T-cell (primary cell): Measurements from ENCODE around the gene LAS1L. TPM values are rescaled to one million over a fixed set of nuclear protein-coding genes. Genes with fewer than 3 reads are reported as not detected.
A peak's percentile ranks its signal among the peaks of the same experiment; 100 is the strongest.

Experiments used
- ATAC-seq, 4 experiments: fragments of 200-7000 bp in 3 of 4; fragments of 150-1000 bp in 1 of 4; cut with Tn5 transposase; replicated peaks in 1 of 4; 1 replicate in 3 of 4; 2 replicates in 1 of 4; pipeline ENCODE4 v1.10.0; 2021; ENCODE audit warnings: moderate library complexity in 3 of 4, mild to moderate bottlenecking in 2 of 4, moderate number of reproducible peaks in 1 of 4
- CTCF ChIA-PET, 2 donors: fragments of 300-600 bp; sonication (Branson Sonifier 250); formaldehyde crosslinking; loops; one replicate each; lab custom pipeline; 2022; ENCODE audit warnings: antibody characterized with exemption in 2 of 2; lab: Charles Lee
- POLR2A ChIA-PET, 2 donors: fragments of 300-600 bp; sonication (Branson Sonifier 250); formaldehyde crosslinking; loops; one replicate each; lab custom pipeline; 2022; ENCODE audit warnings: antibody characterized with exemption in 2 of 2; lab: Charles Lee
- DNase-seq, 35 experiments: peaks; one replicate each; pipeline versions ENCODE4 v3.0.0 to v3.0.0-alpha.2; 2013 to 2023
- H3K27ac ChIP-seq: one replicate; pipeline ENCODE4 v1.5.1; 2013; ENCODE audit warnings: low read length
- H3K27me3 ChIP-seq, 2 experiments: replicated peaks in 1 of 2; 1 replicate in 1 of 2; 2 replicates in 1 of 2; pipeline versions ENCODE4 v1.6.1 to v1.7.0; 2013; ENCODE audit warnings: low read length in 1 of 2, mixed read lengths in 1 of 2; ENCODE audit not compliant: control insufficient read depth in 2 of 2, insufficient read depth in 2 of 2; ENCODE audit errors: extremely low read depth in 1 of 2
- H3K36me3 ChIP-seq, 2 donors: 1 replicate in 1 of 2; 2 replicates in 1 of 2; pipeline versions ENCODE4 v1.6.1 to v1.7.0; 2013; ENCODE audit warnings: low read length in 1 of 2; ENCODE audit not compliant: control insufficient read depth in 2 of 2, insufficient read depth in 1 of 2; ENCODE audit errors: extremely low read depth in 1 of 2
- H3K4me1 ChIP-seq, 2 experiments: 1 replicate in 1 of 2; 2 replicates in 1 of 2; pipeline versions ENCODE4 v1.6.1 to v1.7.0; 2013; ENCODE audit warnings: low read length in 2 of 2, mixed read lengths in 1 of 2; ENCODE audit not compliant: insufficient read depth in 2 of 2, control insufficient read depth in 1 of 2; ENCODE audit errors: extremely low read depth in 1 of 2
- H3K4me3 ChIP-seq, 2 donors: 1 replicate in 1 of 2; 2 replicates in 1 of 2; pipeline versions ENCODE4 v1.5.1 to v1.7.0; 2013; ENCODE audit warnings: mild to moderate bottlenecking in 2 of 2, low read length in 1 of 2, moderate library complexity in 1 of 2; ENCODE audit not compliant: control insufficient read depth in 1 of 2; ENCODE audit errors: extremely low read depth in 1 of 2
- H3K9me3 ChIP-seq: 2 replicates; pipeline ENCODE4 v1.7.0; 2013
- H3K27ac Mint-ChIP-seq, 2 donors: one replicate each; pipeline ENCODE4 v1.8.0; 2020 to 2021; ENCODE audit warnings: mild to moderate bottlenecking in 2 of 2, mixed read lengths in 2 of 2
- H3K27me3 Mint-ChIP-seq, 2 donors: one replicate each; pipeline ENCODE4 v1.8.0; 2021 to 2022; ENCODE audit warnings: mixed read lengths in 2 of 2
- H3K36me3 Mint-ChIP-seq: one replicate; pipeline ENCODE4 v1.8.0; 2021; ENCODE audit warnings: mixed read lengths
- H3K4me1 Mint-ChIP-seq, 3 donors: one replicate each; pipeline ENCODE4 v1.8.0; 2020 to 2022; ENCODE audit warnings: mixed read lengths in 3 of 3, mild to moderate bottlenecking in 1 of 3
- H3K4me3 Mint-ChIP-seq, 3 donors: one replicate each; pipeline ENCODE4 v1.8.0; 2020 to 2022; ENCODE audit warnings: mild to moderate bottlenecking in 3 of 3, mixed read lengths in 3 of 3, moderate library complexity in 3 of 3
- H3K9me3 Mint-ChIP-seq, 3 donors: one replicate each; pipeline ENCODE4 v1.8.0; 2020 to 2022; ENCODE audit warnings: mixed read lengths in 3 of 3
- WGBS: methylation state at CpG from one replicate; pipeline ENCODE4 v1.1.5; 2013; ENCODE audit warnings: missing lambda C conversion rate; ENCODE audit not compliant: insufficient coverage; 5-methylcytosine and 5-hydroxymethylcytosine counted together
- total RNA-seq, 35 experiments: library from RNA in 6 of 35; stranded (reverse) in 6 of 35; fragments of 120-200 nt in 1 of 35; gene quantifications; one replicate each; pipeline versions ENCODE4 v1.2.1 to v1.2.4 and lab custom pipeline; 2013 to 2026

The LAS1L gene
- total RNA-seq, 5 donors from 2014 or later (not counting 1 experiment from before 2014, with no cell fraction given) = 41.9 to 50.2 (median 43.9) TPM

GRCh38 chrX:65509400-65509799, 25.2 kb downstream of the LAS1L start:
- Mint-ChIP-seq H3K27me3 (peaks cover 0 to 3% of the 10 kb centered on the region in 2 donors), H3K27ac (no peak overlapping the region), H3K36me3 (peaks cover 27% of the 10 kb centered on the region), H3K4me1 (peaks cover 0 to 2% (median 0%) of the 10 kb centered on the region in 3 donors), H3K4me3 (no peak overlapping the region), H3K9me3 (no peaks in the 10 kb centered on the region)
- Histone ChIP-seq H3K27ac (no peak overlapping the region), H3K4me1 (no peaks in the 10 kb centered on the region), H3K4me3 (no peak overlapping the region), H3K9me3 (no peaks in the 10 kb centered on the region), H3K36me3 (peaks cover 0 to 18% of the 10 kb centered on the region in 2 donors), H3K27me3 (no peaks in the 10 kb centered on the region)
- ATAC-seq (no peak), DNase-seq (no peak)
- POLR2A ChIA-PET = no interaction called here
- WGBS = no CpG with 5 or more reads among the region's 4 CpGs
- CTCF ChIA-PET = no interaction called here

DNA sequence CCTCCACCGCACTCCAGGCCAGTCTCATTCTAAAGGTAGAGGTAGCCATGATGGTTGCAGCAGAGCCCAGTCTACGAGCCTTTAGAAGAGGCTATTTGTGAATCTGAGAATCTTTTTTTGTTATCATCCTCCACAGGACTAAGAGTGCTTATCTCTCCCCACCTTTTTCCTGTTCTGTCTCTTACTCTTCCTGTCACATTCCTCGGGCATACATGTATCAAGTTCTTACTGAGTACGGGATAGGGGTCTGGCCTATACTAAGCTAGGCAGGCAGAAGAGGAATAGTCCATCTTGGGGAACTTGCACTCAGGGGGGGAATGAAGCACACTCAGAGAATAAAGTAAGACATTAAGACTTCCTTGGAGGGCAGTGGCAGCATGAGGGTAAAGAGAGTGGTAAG, 25.7 kb downstream of the LAS1L start:
- no peaks in the 10 kb centered on the region for H3K4me1 ChIP-seq
- peaks cover 0 to 3% of the 10 kb centered on the region in 2 donors for H3K27me3 Mint-ChIP-seq
- ChIA-PET CTCF (no interaction called here), POLR2A (no interaction called here)
- H3K4me1 Mint-ChIP-seq = peaks cover 0 to 2% (median 0%) of the 10 kb centered on the region in 3 donors
- H3K27ac ChIP-seq = no peak overlapping the region
- DNase-seq (no peak), ATAC-seq (no peak)
- no peaks in the 10 kb centered on the region for H3K9me3 ChIP-seq
- H3K27ac Mint-ChIP-seq = peak overlapping the region; percentile 1 to 29
- no peak overlapping the region for H3K4me3 ChIP-seq
- H3K36me3 Mint-ChIP-seq = peaks cover 27% of the 10 kb centered on the region
- H3K27me3 ChIP-seq = no peaks in the 10 kb centered on the region
- H3K36me3 ChIP-seq = peaks cover 0 to 12% of the 10 kb centered on the region in 2 donors
- WGBS = no CpG with 5 or more reads among the region's 4 CpGs
- no peaks in the 10 kb centered on the region for H3K9me3 Mint-ChIP-seq
- H3K4me3 Mint-ChIP-seq = no peak overlapping the region

- ATAC-seq = no peak
- POLR2A ChIA-PET = no interaction called here
- CTCF ChIA-PET = no interaction called here
- no peaks in the 10 kb centered on the region for H3K4me1 Mint-ChIP-seq
- no peak overlapping the region for H3K4me3 ChIP-seq
- no peak for DNase-seq
- no peaks in the 10 kb centered on the region for H3K4me1 ChIP-seq
- no peak overlapping the region for H3K4me3 Mint-ChIP-seq
- H3K36me3 ChIP-seq = no peaks in the 10 kb centered on the region
- H3K27me3 ChIP-seq = no peaks in the 10 kb centered on the region
- H3K27me3 Mint-ChIP-seq = no peaks in the 10 kb centered on the region
- H3K9me3 ChIP-seq = no peaks in the 10 kb centered on the region
- H3K27ac ChIP-seq = no peak overlapping the region
- H3K27ac Mint-ChIP-seq = no peak overlapping the region
- peaks cover 9% of the 10 kb centered on the region for H3K36me3 Mint-ChIP-seq
- H3K9me3 Mint-ChIP-seq = no peaks in the 10 kb centered on the region
- WGBS = no CpG with 5 or more reads among the region's 11 CpGs
Observed at GRCh38 chrX:65502618-65503017, 32.0 kb downstream of the LAS1L start.

GRCh38 chrX:65493431-65493830, 41.2 kb downstream of the LAS1L start:
- Histone ChIP-seq H3K36me3 (no peaks in the 10 kb centered on the region), H3K9me3 (no peaks in the 10 kb centered on the region), H3K27ac (no peak overlapping the region), H3K4me1 (no peaks in the 10 kb centered on the region), H3K4me3 (no peak overlapping the region), H3K27me3 (no peaks in the 10 kb centered on the region)
- WGBS = no CpG with 5 or more reads among the region's 1 CpG
- ChIA-PET CTCF (no interaction called here), POLR2A (no interaction called here)
- no peak overlapping the region for H3K27ac Mint-ChIP-seq
- peaks cover 7% of the 10 kb centered on the region for H3K36me3 Mint-ChIP-seq
- H3K27me3 Mint-ChIP-seq = peaks cover 0 to 14% of the 10 kb centered on the region in 2 donors
- no peak overlapping the region for H3K4me3 Mint-ChIP-seq
- DNase-seq = no peak
- no peaks in the 10 kb centered on the region for H3K9me3 Mint-ChIP-seq
- no peak for ATAC-seq
- no peaks in the 10 kb centered on the region for H3K4me1 Mint-ChIP-seq

- Mint-ChIP-seq H3K9me3 (no peaks in the 10 kb centered on the region), H3K4me1 (no peaks in the 10 kb centered on the region), H3K4me3 (no peak overlapping the region), H3K27me3 (peaks cover 0 to 22% of the 10 kb centered on the region in 2 donors), H3K27ac (no peak overlapping the region), H3K36me3 (peaks cover 7% of the 10 kb centered on the region)
- DNase-seq (no peak), ATAC-seq (no peak)
- Histone ChIP-seq H3K4me3 (no peak overlapping the region), H3K27ac (no peak overlapping the region), H3K9me3 (no peaks in the 10 kb centered on the region), H3K4me1 (no peaks in the 10 kb centered on the region), H3K36me3 (no peaks in the 10 kb centered on the region), H3K27me3 (no peaks in the 10 kb centered on the region)
- CTCF ChIA-PET = no interaction called here
- no CpG with 5 or more reads among the region's 3 CpGs for WGBS
- POLR2A ChIA-PET = no interaction called here
Observed at GRCh38 chrX:65491620-65492019, 43.0 kb downstream of the LAS1L start.

DNA sequence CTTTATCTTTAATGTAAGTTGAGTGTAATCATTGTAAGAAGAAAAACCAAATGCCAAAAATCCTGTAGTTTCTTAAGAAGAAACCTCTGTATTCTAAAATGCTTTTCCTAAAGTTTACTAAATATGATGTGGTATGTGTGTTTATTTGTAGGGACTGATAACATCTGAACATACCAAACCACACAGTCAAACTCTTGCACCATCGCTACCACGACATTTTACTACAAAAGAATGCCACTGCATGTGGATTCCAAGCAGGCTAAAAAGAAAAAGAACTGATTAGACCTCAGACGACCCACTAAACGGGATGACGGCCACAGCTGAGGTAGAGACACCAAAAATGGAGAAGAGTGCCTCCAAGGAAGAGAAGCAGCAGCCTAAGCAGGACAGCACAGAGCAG, 46.1 kb downstream of the LAS1L start:
- Mint-ChIP-seq H3K27me3 (peaks cover 0 to 18% of the 10 kb centered on the region in 2 donors), H3K27ac (no peak overlapping the region), H3K4me1 (no peaks in the 10 kb centered on the region), H3K36me3 (peaks cover 7% of the 10 kb centered on the region), H3K4me3 (no peak overlapping the region), H3K9me3 (no peaks in the 10 kb centered on the region)
- POLR2A ChIA-PET = no interaction called here
- ATAC-seq (no peak), DNase-seq (no peak)
- H3K27ac ChIP-seq = no peak overlapping the region
- H3K4me1 ChIP-seq = no peaks in the 10 kb centered on the region
- no peaks in the 10 kb centered on the region for H3K9me3 ChIP-seq
- no peaks in the 10 kb centered on the region for H3K27me3 ChIP-seq
- no peak overlapping the region for H3K4me3 ChIP-seq
- no peaks in the 10 kb centered on the region for H3K36me3 ChIP-seq
- 60% methylated on average over 2 of the region's 5 CpGs for WGBS
- CTCF ChIA-PET = no interaction called here

DNA sequence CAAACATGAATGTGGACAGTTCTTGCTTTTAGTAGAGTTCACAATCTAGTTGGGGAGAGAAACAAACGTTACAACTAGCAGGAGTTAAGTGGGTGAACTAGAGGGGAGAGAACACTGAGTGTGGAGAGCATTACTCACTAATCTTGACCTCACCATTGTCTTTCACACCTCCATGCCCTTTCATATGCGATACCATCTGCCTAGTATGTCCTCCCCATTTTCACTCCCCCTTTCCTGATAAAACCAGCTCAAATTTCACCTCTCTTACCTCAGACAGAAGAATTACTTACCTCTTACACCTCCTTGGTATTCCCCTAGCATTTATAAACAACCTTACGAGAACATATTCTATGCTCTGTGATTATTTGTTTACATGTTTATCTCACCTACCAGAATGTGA, 53.6 kb downstream of the LAS1L start:
- H3K4me3 Mint-ChIP-seq = no peak overlapping the region
- H3K36me3 Mint-ChIP-seq = peaks cover 13% of the 10 kb centered on the region
- H3K4me1 Mint-ChIP-seq = no peaks in the 10 kb centered on the region
- ATAC-seq (no peak), DNase-seq (no peak)
- H3K9me3 Mint-ChIP-seq = peaks cover 0 to 4% (median under 1%) of the 10 kb centered on the region in 3 donors
- ChIA-PET POLR2A (no interaction called here), CTCF (no interaction called here)
- WGBS = no CpG with 5 or more reads among the region's 3 CpGs
- Histone ChIP-seq H3K36me3 (no peaks in the 10 kb centered on the region), H3K4me3 (no peak overlapping the region), H3K27ac (no peak overlapping the region), H3K27me3 (no peaks in the 10 kb centered on the region), H3K9me3 (no peaks in the 10 kb centered on the region), H3K4me1 (no peaks in the 10 kb centered on the region)
- H3K27me3 Mint-ChIP-seq = peaks cover 0 to 19% of the 10 kb centered on the region in 2 donors
- no peak overlapping the region for H3K27ac Mint-ChIP-seq
